ENCODE data around the gene CRYBB1. TPM values are rescaled to one million over a fixed set of nuclear protein-coding genes. Genes with fewer than 3 reads are reported as not detected.
A peak's percentile ranks its signal among the peaks of the same experiment; 100 is the strongest.

Gene CRYBB1
- not detected in 2 replicates for total RNA-seq

DNA sequence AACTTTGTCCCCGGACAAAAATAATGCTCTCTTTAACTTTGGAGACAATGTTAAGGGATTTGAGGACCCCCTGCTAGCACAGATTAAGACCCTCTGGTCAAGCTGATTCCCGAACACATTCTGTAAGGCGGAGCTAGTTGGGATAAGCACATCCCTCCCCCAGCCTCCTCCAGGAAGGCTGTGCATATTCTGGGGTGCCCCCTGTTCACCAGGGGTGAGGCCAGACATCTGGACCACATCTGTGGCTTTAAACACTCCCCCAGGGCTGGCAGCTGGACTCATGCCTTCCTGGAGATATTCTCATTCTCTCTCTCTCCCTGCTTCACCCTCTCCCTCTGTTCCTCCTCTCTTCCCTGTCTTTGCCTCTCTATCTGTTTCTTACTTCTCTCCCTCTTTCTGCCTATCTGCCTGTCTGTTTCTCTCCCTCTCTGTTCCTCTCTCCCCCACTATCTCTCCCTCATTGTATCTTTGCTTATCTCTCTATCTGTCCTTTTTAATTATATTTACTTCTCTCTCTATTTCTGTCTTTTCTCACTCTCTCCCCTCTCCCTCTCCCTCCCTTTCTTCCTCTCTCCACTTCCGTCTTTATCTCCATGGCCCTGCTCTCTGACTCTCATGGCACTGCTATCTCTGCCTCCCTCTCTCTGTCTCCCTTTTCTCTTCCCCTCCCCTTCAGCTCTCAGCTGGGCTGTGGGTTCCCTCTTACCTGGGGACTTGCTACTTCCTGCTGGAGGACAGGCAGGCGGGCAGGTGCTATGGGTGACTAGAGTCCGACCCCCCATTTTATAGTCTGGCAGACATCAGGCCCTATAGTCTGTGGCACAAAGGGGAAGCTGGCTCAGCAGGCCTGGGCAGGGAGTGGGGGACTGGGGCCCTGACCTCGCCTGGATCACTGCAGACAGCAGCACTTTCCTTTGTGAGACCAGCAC lies at the start of gene CRYBB1:
TSS of gene CRYBB1 (minus strand) at position 757 of the 929 bp plus-strand sequence. CDS start 1,708 bp downstream, outside the sequence.
- Mint-ChIP-seq H3K4me1 (ENCODE audit: low read depth) (peaks cover 5% of the 10 kb centered on the region), H3K4me3 (ENCODE audit: low read depth) (no peak within 1 kb of the TSS), H3K27me3 (ENCODE audit: low read depth) (peaks cover 13% of the 10 kb centered on the region), H3K27ac (no peak within 1 kb of the TSS), H3K9me3 (no peaks in the 10 kb centered on the region), H3K36me3 (ENCODE audit: low read depth) (no peaks in the 10 kb centered on the region)
- intact Hi-C loops (cut with micrococcal nuclease) = no loop called here
- DNase-seq (ENCODE audit: low spot score) = no peak

DNA sequence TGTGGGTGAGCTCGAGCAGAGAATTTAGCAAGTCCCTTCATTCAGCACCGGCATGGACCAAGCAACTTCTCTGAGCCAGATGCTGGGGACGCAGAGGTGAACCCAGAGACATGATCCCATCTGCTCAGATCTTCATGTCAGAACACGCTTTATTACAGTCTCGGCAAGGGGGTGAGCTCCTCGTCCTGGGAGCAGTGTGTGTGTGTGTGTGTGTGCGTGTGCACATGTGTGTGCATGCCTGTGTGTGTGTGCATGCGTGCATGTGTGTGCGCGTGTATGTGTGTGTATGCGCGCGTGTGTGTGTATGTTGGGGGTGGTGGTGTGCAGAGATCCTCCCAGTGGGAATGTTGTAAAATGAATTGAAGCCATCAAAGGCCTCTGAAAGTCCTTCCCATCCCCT lies 49.3 kb upstream of the CRYBB1 start:
- no peaks in the 10 kb centered on the region for H3K27me3 Mint-ChIP-seq (ENCODE audit: low read depth)
- peaks cover 45% of the 10 kb centered on the region for H3K4me1 Mint-ChIP-seq (ENCODE audit: low read depth)
- no peak for DNase-seq (ENCODE audit: low spot score)
- no peaks in the 10 kb centered on the region for H3K9me3 Mint-ChIP-seq
- intact Hi-C loops (cut with micrococcal nuclease) = no loop called here
- no peak overlapping the region for H3K4me3 Mint-ChIP-seq (ENCODE audit: low read depth)
- H3K27ac Mint-ChIP-seq = no peak overlapping the region
- peaks cover 13% of the 10 kb centered on the region for H3K36me3 Mint-ChIP-seq (ENCODE audit: low read depth)

DNA sequence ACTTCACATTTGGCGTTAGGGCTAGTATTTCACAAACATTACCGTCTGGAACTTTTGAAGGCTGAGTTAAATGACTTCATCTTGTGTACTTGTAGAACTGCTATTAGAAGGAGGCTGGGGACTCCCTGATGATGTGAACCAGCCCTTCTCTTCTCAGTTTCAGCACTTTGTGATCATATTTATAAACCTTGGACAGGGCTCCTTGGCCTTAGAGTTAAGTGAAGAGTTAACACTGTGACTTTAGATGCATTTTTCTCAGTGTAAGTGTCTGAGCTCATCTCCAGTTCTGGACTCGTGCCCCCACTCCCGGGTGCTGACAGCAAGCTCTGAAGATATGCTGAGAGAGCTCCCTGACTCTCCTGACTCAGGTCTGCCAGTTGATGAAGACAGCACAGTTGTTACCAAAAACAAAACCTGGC lies 48.0 kb upstream of the CRYBB1 start:
- H3K36me3 Mint-ChIP-seq (ENCODE audit: low read depth) = peaks cover 13% of the 10 kb centered on the region
- intact Hi-C loops (cut with micrococcal nuclease) = no loop called here
- peak overlapping the region; percentile 92 for H3K27ac Mint-ChIP-seq
- H3K27me3 Mint-ChIP-seq (ENCODE audit: low read depth) = no peaks in the 10 kb centered on the region
- no peaks in the 10 kb centered on the region for H3K9me3 Mint-ChIP-seq
- peaks cover 36% of the 10 kb centered on the region for H3K4me1 Mint-ChIP-seq (ENCODE audit: low read depth)
- DNase-seq (ENCODE audit: low spot score) = no peak
- H3K4me3 Mint-ChIP-seq (ENCODE audit: low read depth) = no peak overlapping the region

DNA sequence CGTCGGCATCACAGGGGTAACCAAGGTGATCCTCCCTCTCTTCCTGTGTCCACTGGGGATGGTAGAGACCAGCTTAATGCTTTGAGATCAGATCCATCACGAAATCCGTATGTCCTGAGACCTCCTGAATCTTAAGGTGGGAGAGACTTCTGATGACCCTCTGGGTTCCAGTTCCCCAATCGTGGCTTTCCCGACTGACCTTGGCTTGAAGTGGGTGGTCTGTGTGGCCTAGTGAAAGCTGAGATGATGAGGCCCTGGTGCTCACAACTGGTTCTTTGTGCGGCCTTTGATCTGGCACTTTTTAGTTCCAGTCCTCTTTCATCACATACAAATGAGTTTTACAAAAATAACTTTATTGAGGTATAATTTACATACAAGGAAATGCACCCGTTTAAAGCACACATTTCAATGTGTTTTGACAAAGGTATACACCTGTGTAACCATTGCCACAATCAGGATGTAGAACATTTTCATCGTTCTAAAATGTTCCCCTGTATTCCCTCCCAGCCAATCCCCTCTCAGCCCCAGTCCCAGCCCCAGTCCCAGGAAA lies 45.6 kb upstream of the CRYBB1 start:
- DNase-seq (ENCODE audit: low spot score) = no peak
- Mint-ChIP-seq H3K9me3 (no peaks in the 10 kb centered on the region), H3K27ac (no peak overlapping the region), H3K4me1 (ENCODE audit: low read depth) (peaks cover 36% of the 10 kb centered on the region), H3K36me3 (ENCODE audit: low read depth) (peaks cover 13% of the 10 kb centered on the region), H3K4me3 (ENCODE audit: low read depth) (no peak overlapping the region), H3K27me3 (ENCODE audit: low read depth) (no peaks in the 10 kb centered on the region)
- intact Hi-C loops (cut with micrococcal nuclease) = no loop called here

DNA sequence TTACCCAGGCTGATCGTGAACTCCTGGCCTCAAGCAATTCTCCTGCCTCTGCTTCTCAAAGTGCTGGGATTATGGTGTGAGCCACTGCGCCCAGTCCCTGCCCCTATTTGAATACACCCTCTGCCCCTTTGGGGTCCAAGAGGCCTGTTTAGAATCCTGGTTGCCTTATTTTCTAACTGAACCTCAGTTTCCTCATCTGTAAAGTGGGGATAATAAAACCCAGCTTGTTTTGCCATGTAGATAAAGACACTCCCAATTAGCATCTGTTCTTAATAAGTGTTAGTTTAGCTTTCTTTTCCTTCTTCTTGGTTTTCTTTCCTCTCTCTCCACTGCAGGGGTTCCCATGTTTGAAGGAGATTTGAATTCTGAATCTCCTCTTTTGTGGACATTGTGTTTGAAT lies 44.3 kb upstream of the CRYBB1 start:
- Mint-ChIP-seq H3K27me3 (ENCODE audit: low read depth) (no peaks in the 10 kb centered on the region), H3K36me3 (ENCODE audit: low read depth) (peaks cover 8% of the 10 kb centered on the region), H3K4me1 (ENCODE audit: low read depth) (peaks cover 45% of the 10 kb centered on the region), H3K27ac (no peak overlapping the region), H3K9me3 (no peaks in the 10 kb centered on the region), H3K4me3 (ENCODE audit: low read depth) (no peak overlapping the region)
- DNase-seq (ENCODE audit: low spot score) = no peak
- intact Hi-C loops (cut with micrococcal nuclease) = no loop called here

DNA sequence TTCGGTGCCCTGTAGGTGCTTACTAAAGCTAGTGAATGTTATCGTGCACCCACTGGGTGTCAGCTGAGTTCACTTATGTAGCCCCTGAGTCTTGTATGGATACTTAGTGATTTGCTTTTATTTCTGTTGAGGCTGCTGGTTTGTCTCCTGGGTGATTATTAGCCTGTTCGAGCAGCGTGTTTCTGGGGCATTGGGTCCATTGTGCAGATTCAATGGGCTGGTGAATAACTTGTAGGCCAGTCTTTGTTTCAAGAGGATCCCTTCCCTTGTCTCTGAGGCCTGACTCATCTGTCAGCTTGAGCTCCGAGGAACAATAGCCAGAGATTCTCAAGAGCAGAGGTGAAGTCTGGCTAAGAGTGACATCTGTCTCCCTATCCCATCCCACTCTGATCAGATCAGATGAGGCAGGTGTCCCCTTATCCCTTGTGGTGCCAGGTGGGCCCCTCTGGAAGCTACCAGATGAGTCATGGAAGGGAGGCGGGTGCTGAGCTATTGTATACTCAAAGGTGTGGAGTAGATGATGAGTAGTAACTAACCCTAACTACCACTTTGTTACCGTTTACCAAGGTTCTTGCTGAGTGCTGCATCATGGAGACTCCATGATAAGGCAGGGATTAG lies 43.2 kb upstream of the CRYBB1 start:
- H3K4me1 Mint-ChIP-seq (ENCODE audit: low read depth) = peaks cover 45% of the 10 kb centered on the region
- no peaks in the 10 kb centered on the region for H3K9me3 Mint-ChIP-seq
- peaks cover 6% of the 10 kb centered on the region for H3K36me3 Mint-ChIP-seq (ENCODE audit: low read depth)
- intact Hi-C loops (cut with micrococcal nuclease) = no loop called here
- H3K27me3 Mint-ChIP-seq (ENCODE audit: low read depth) = no peaks in the 10 kb centered on the region
- no peak overlapping the region for H3K4me3 Mint-ChIP-seq (ENCODE audit: low read depth)
- DNase-seq (ENCODE audit: low spot score) = no peak
- H3K27ac Mint-ChIP-seq = no peak overlapping the region

DNA sequence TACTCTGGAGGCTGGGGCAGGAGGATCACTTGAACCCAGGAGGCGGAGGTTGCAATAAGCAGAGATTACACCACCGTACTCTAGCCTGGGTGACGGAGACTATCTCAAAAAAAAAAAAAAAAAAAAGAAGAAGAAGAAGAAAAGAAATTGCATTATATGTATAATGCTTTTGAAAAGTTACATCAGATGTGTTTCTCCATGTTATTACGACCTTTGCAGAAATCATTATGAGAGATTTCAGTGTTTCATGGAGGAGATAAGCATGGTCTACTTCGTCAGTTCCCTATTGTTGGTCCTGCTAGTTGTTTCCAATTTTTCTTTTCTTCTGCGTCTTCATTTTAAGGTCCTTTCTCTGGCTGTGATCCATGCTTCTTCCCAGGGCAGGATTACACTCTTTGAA lies 42.5 kb upstream of the CRYBB1 start:
- peaks cover 38% of the 10 kb centered on the region for H3K4me1 Mint-ChIP-seq (ENCODE audit: low read depth)
- no peak overlapping the region for H3K4me3 Mint-ChIP-seq (ENCODE audit: low read depth)
- H3K9me3 Mint-ChIP-seq = no peaks in the 10 kb centered on the region
- no peak for DNase-seq (ENCODE audit: low spot score)
- peaks cover 6% of the 10 kb centered on the region for H3K36me3 Mint-ChIP-seq (ENCODE audit: low read depth)
- intact Hi-C loops (cut with micrococcal nuclease) = no loop called here
- no peak overlapping the region for H3K27ac Mint-ChIP-seq
- H3K27me3 Mint-ChIP-seq (ENCODE audit: low read depth) = peaks cover 3% of the 10 kb centered on the region

DNA sequence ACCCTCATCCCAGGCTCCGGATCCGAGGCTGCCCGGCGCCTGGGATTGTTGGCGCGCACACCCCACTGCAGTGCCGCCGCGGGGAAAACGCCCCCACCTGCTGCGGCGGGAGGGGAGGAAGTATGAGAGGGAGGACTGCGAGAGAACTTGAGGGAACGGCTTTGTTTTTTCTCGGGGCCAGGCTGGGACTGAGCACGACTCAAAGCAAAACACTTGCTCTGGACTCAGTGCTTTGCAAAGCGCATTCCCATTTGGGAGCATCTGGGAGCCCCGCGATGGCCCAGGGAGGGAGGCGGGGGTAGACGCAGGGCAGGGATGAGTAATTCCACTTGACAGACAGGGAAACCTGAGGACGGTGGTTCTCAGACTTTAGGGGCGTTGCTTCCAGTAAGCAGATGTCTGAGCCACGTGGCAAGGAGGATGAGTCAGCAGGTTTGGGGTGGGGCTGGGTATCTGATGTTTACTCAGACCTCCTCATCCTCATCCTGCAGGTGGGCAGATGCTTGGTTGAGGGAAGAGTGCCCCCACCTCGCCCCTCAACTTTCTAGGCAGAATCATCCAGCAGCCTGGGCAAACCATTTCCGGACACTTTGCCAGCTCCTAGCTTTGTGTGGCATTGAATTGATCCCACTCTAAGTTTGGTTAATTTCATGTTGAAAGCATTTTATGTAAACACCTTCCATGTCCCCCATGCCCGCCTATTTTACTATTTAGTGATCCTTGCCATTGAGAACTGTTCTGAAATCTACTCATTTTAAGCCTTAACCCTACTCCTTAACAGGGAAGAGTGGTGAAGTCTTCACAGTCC lies 41.0 kb upstream of the CRYBB1 start:
- Mint-ChIP-seq H3K9me3 (no peaks in the 10 kb centered on the region), H3K4me1 (ENCODE audit: low read depth) (peaks cover 26% of the 10 kb centered on the region), H3K27ac (peak overlapping the region; percentile 84), H3K27me3 (ENCODE audit: low read depth) (peaks cover 13% of the 10 kb centered on the region), H3K4me3 (ENCODE audit: low read depth) (peak overlapping the region; percentile 84), H3K36me3 (ENCODE audit: low read depth) (no peaks in the 10 kb centered on the region)
- DNase-seq (ENCODE audit: low spot score) = peak; percentile 69
- intact Hi-C loops (cut with micrococcal nuclease) = loop anchor here (1.0 kb wide), 1 partner anchor 13 kb away; no protein-coding TSS in a partner anchor

DNA sequence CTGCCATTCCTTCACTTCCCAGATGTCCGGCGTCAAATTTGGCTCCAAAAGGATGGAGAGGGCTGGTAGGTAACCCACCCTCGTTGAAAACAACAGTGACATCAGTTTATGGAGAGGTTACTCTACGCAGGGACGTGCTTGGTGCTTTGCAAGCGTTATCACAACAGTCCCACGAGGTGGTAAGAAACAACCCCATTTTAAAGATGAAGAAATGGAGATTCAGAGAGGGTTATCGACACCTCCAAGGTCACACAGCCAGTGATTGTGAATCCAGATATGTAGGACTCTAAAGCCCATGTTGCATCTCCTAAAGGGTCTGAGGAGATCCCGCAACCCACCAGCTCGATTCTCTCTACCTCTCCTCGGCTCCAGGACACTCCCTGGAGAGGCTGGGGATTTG lies 40.3 kb upstream of the CRYBB1 start:
- Mint-ChIP-seq H3K4me3 (ENCODE audit: low read depth) (peak overlapping the region; percentile 84), H3K9me3 (no peaks in the 10 kb centered on the region), H3K36me3 (ENCODE audit: low read depth) (no peaks in the 10 kb centered on the region), H3K4me1 (ENCODE audit: low read depth) (peaks cover 26% of the 10 kb centered on the region), H3K27me3 (ENCODE audit: low read depth) (peaks cover 20% of the 10 kb centered on the region), H3K27ac (peak overlapping the region; percentile 82)
- no peak for DNase-seq (ENCODE audit: low spot score)
- intact Hi-C loops (cut with micrococcal nuclease) = loop anchor here (1.0 kb wide), 1 partner anchor 14 kb away; no protein-coding TSS in a partner anchor

DNA sequence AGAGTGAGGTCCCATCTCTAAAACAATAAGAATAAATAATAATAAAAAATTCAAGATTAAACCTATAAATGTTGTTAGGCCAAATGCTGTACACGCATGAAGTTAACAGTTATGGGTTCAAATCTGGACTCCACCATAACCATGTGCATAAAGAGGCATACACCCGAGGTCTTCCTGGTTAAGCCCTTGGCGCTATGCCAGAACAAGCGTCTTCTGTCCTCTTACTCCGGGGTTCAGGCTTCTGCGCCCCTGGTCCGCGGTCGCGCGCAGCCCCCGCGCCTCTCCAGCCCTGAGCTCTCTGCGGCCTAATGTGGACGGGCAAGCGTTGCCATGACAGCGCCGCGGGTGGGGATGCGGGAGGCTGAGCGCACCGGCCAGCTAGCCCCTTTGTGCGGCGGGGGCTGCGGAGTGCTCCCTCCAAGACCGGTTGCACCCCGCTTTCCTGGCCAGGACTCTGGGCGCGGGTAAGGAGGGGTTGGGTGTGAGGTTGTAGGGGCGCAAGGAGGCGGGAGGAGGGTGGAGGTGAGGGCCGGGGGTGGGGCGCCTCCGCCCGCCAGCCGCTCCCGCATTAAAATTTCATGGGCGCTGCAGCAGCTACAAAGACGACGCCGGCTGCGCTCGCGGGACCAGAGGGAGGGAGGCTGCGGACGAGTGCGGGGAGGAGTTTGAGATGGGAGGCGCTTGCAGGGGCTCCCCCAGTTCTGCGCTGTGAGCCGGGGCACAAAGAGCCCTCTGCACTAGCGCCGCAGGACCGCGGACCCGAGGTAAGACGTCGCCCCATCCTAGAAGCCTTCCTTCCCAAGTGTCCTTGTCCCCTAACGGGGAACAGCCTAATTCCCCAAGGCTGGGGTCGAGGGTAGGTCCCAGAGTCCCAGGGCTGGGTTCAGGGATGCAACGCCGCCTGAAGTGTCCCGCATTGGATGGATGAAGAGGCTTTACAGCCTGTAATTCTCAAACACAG lies 39.3 kb upstream of the CRYBB1 start, which contains the start of gene MIAT:
TSS of gene MIAT (plus strand) at position 698 of the 961 bp plus-strand sequence.
- Mint-ChIP-seq H3K9me3 (no peaks in the 10 kb centered on the region), H3K27me3 (ENCODE audit: low read depth) (peaks cover 21% of the 10 kb centered on the region), H3K4me1 (ENCODE audit: low read depth) (peaks cover 26% of the 10 kb centered on the region), H3K27ac (peak within 1 kb of the TSS; percentile 82), H3K36me3 (ENCODE audit: low read depth) (no peaks in the 10 kb centered on the region), H3K4me3 (ENCODE audit: low read depth) (peak within 1 kb of the TSS; percentile 84)
- DNase-seq (ENCODE audit: low spot score) = peak; percentile 73
- intact Hi-C loops (cut with micrococcal nuclease) = no loop called here

DNA sequence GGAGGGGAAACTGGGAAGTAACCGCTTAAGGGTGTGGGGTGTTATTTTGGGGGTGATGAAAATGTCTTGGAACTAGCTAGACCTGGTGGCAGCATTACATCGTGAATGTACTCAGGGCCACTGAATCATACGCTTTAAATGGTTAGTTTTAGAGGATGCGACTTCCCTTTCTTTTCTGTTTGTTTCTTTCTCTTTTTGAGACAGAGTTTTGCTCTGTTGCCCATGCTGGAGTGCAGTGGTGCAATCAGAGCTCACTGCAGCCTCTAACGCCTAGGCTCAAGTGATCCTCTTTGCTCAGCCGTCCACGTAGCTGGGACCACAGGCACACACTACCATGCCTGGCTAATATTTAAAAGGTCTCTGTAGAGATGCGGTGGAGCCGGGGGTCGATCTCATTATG lies 34.0 kb upstream of the CRYBB1 start:
- Mint-ChIP-seq H3K9me3 (no peaks in the 10 kb centered on the region), H3K4me1 (ENCODE audit: low read depth) (peaks cover 30% of the 10 kb centered on the region), H3K36me3 (ENCODE audit: low read depth) (no peaks in the 10 kb centered on the region), H3K27me3 (ENCODE audit: low read depth) (peaks cover 24% of the 10 kb centered on the region), H3K4me3 (ENCODE audit: low read depth) (no peak overlapping the region), H3K27ac (no peak overlapping the region)
- no peak for DNase-seq (ENCODE audit: low spot score)
- intact Hi-C loops (cut with micrococcal nuclease) = no loop called here

Measured in activated T-helper 2 cell treated with anti-CD3 and anti-CD28 coated beads, Interferon-gamma antibody, Interleukin-2, Interleukin-4, amounts not matched to agents 10 μg/mL and 5 μg/mL and 100 μg/mL, durations not matched to agents 14 hours and 24 hours and 36 hours (primary cell).